IMR-90 (cell line): ENCODE measurements around the gene UBN1. TPM values are rescaled to one million over a fixed set of nuclear protein-coding genes. Genes with fewer than 3 reads are reported as not detected.

ENCODE experiments used
- ATAC-seq: fragments of 200-7000 bp; cut with Tn5 transposase; 2 replicates; pipeline ENCODE4 v1.9.1; 2020; ENCODE audit warnings: low read depth, mild to moderate bottlenecking, moderate library complexity
- BruUV-seq: library from RNA; stranded (reverse); fragments of 400-500 nt; replicated peaks from 2 replicates; lab custom pipeline; 2021; lab: Mats Ljungman, UMichigan
- CTCF ChIA-PET: fragments of 300-600 bp; formaldehyde crosslinking; extraction: SDS; loops from one replicate; lab custom pipeline; 2021; ENCODE audit warnings: antibody characterized with exemption; lab: Yijun Ruan, JAX
- POLR2A ChIA-PET: fragments of 300-600 bp; sonication (Branson Sonifier 250); formaldehyde crosslinking; loops from one replicate; lab custom pipeline; 2022; ENCODE audit warnings: antibody characterized with exemption; ENCODE audit not compliant: unreplicated experiment; lab: Charles Lee
- DNase-seq: peaks from one replicate; pipeline ENCODE4 v3.0.0; 2013
- H2AFZ ChIP-seq: replicated peaks from 2 replicates; pipeline ENCODE3; 2013; ENCODE audit warnings: low read length, mild to moderate bottlenecking; ENCODE audit not compliant: poor library complexity
- H2AK5ac ChIP-seq: 2 replicates; pipeline ENCODE4 v1.6.1; 2013; ENCODE audit warnings: low read depth, low read length, inconsistent platforms
- H2AK9ac ChIP-seq: replicated peaks from 2 replicates; pipeline ENCODE3; 2013; ENCODE audit warnings: mild to moderate bottlenecking, low read depth, low read length, moderate library complexity; ENCODE audit not compliant: poor library complexity
- H2BK120ac ChIP-seq: 2 replicates; pipeline ENCODE4 v1.6.1; 2013; ENCODE audit warnings: low read depth, low read length, inconsistent platforms
- H2BK15ac ChIP-seq: 3 replicates; pipeline ENCODE4 v1.6.1; 2013; ENCODE audit warnings: low read depth, low read length, inconsistent platforms
- H2BK20ac ChIP-seq: 2 replicates; pipeline ENCODE4 v1.6.1; 2013; ENCODE audit warnings: low read depth, mild to moderate bottlenecking, inconsistent platforms, low read length, moderate library complexity
- H2BK5ac ChIP-seq: 2 replicates; pipeline ENCODE4 v1.6.1; 2013; ENCODE audit warnings: mild to moderate bottlenecking, low read depth, low read length, inconsistent platforms; ENCODE audit not compliant: poor library complexity, severe bottlenecking
- H3K14ac ChIP-seq: replicated peaks from 2 replicates; pipeline ENCODE4 v1.6.1; 2013; ENCODE audit warnings: low read depth, low read length, inconsistent platforms
- H3K18ac ChIP-seq: 2 replicates; pipeline ENCODE4 v1.6.1; 2013; ENCODE audit warnings: low read depth, low read length, control low read depth
- H3K23ac ChIP-seq: 2 replicates; pipeline ENCODE4 v1.6.1; 2013; ENCODE audit warnings: low read depth, low read length, inconsistent platforms
- H3K27ac ChIP-seq: 2 replicates; pipeline ENCODE4 v1.5.1; 2013; ENCODE audit warnings: mild to moderate bottlenecking, control low read depth, low read length; ENCODE audit not compliant: insufficient read depth
- H3K27me3 ChIP-seq: 2 replicates; pipeline ENCODE4 v1.6.1; 2013; ENCODE audit warnings: low read length; ENCODE audit not compliant: control insufficient read depth, insufficient read depth
- H3K36me3 ChIP-seq: 2 replicates; pipeline ENCODE4 v1.6.1; 2013; ENCODE audit warnings: low read length, mixed read lengths; ENCODE audit not compliant: control insufficient read depth, insufficient read depth
- H3K4ac ChIP-seq: 2 replicates; pipeline ENCODE4 v1.6.1; 2013; ENCODE audit warnings: low read depth, low read length, inconsistent platforms
- H3K4me1 ChIP-seq: 2 replicates; pipeline ENCODE4 v1.6.1; 2013; ENCODE audit warnings: low read length, mixed read lengths; ENCODE audit not compliant: control insufficient read depth, insufficient read depth
- H3K4me2 ChIP-seq: 2 replicates; pipeline ENCODE4 v1.6.1; 2013; ENCODE audit warnings: low read depth, mild to moderate bottlenecking, control low read depth, low read length, moderate library complexity
- H3K4me3 ChIP-seq: 2 replicates; pipeline ENCODE4 v1.5.1; 2013; ENCODE audit warnings: low read depth, mild to moderate bottlenecking, control low read depth, low read length, moderate library complexity; ENCODE audit not compliant: insufficient read depth
- H3K56ac ChIP-seq: 2 replicates; pipeline ENCODE4 v1.6.1; 2013; ENCODE audit warnings: low read length, inconsistent platforms; ENCODE audit not compliant: insufficient read depth; ENCODE audit errors: extremely low read depth
- H3K79me1 ChIP-seq, 2 experiments: 2 replicates each; pipeline ENCODE4 v1.6.1; 2013; ENCODE audit warnings: low read length in 2 of 2, inconsistent platforms in 1 of 2, low read depth in 1 of 2
- H3K9ac ChIP-seq: 2 replicates; pipeline ENCODE4 v1.6.1; 2013; ENCODE audit warnings: low read depth, low read length, control low read depth
- H3K9me1 ChIP-seq: 2 replicates; pipeline ENCODE4 v1.6.1; 2013; ENCODE audit warnings: low read length, inconsistent platforms; ENCODE audit not compliant: insufficient read depth
- H3K9me3 ChIP-seq: 2 replicates; pipeline ENCODE4 v1.6.1; 2013; ENCODE audit warnings: low read length; ENCODE audit not compliant: control insufficient read depth, insufficient read depth
- H4K20me1 ChIP-seq: 2 replicates; pipeline ENCODE4 v1.6.1; 2013; ENCODE audit warnings: low read length, inconsistent platforms; ENCODE audit not compliant: insufficient read depth
- H4K5ac ChIP-seq: 2 replicates; pipeline ENCODE4 v1.6.1; 2013; ENCODE audit warnings: mild to moderate bottlenecking, low read depth, low read length, control low read depth
- H4K8ac ChIP-seq, 2 experiments: 2 replicates each; pipeline ENCODE4 v1.6.1; 2013; ENCODE audit warnings: low read depth in 2 of 2, low read length in 2 of 2, control low read depth in 1 of 2, inconsistent platforms in 1 of 2
- H4K91ac ChIP-seq: 2 replicates; pipeline ENCODE4 v1.6.1; 2013; ENCODE audit warnings: low read depth, low read length, inconsistent platforms; ENCODE audit not compliant: insufficient read depth
- BHLHE40 ChIP-seq: fragments of 150-350 bp; IDR thresholded peaks from 2 replicates; pipeline ENCODE4 v1.6.1; 2016; ENCODE audit warnings: mild to moderate bottlenecking, low read depth, low read length
- CEBPB ChIP-seq: IDR thresholded peaks from 2 replicates; pipeline ENCODE4 v1.6.1; 2012; ENCODE audit warnings: low read depth, low read length, improper control_type of control experiment
- CHD1 ChIP-seq: IDR thresholded peaks from 2 replicates; pipeline ENCODE4 v1.6.1; 2012; ENCODE audit warnings: low read depth, low read length, improper control_type of control experiment
- MAFK ChIP-seq: IDR thresholded peaks from 2 replicates; pipeline ENCODE4 v1.6.1; 2012; ENCODE audit warnings: low read depth, low read length, improper control_type of control experiment
- MAZ ChIP-seq: IDR thresholded peaks from 2 replicates; pipeline ENCODE4 v1.6.1; 2012; ENCODE audit warnings: low read depth, mild to moderate bottlenecking, low read length, improper control_type of control experiment, moderate library complexity, borderline replicate concordance
- NFE2L2 ChIP-seq: fragments of 150-350 bp; IDR thresholded peaks from 2 replicates; pipeline ENCODE4 v1.6.1; 2016; ENCODE audit warnings: low read depth, mild to moderate bottlenecking, low read length
- POLR2A ChIP-seq: IDR thresholded peaks from 2 replicates; pipeline ENCODE4 v1.6.1; 2012; ENCODE audit warnings: mild to moderate bottlenecking, low read depth, low read length
- RAD21 ChIP-seq: IDR thresholded peaks from 2 replicates; pipeline ENCODE4 v1.6.1; 2012; ENCODE audit warnings: low read length, improper control_type of control experiment
- RCOR1 ChIP-seq: IDR thresholded peaks from 2 replicates; pipeline ENCODE4 v1.6.1; 2012; ENCODE audit warnings: mild to moderate bottlenecking, low read length, improper control_type of control experiment; ENCODE audit not compliant: insufficient replicate concordance
- WGBS, 2 experiments: methylation state at CpG; one replicate each; pipeline versions ENCODE4 v1.1.5 to v1.1.7; 2013; ENCODE audit warnings: missing lambda C conversion rate in 2 of 2; ENCODE audit not compliant: insufficient read length in 1 of 2; ENCODE audit errors: extremely low coverage in 2 of 2; 5-methylcytosine and 5-hydroxymethylcytosine counted together
- dilution Hi-C: fragments of 300-500 bp; cut with HindIII; formaldehyde crosslinking; loops from one replicate; pipeline ENCODE4 v1.14.3; 2018; ENCODE audit warnings: low sequenced_read_pairs; ENCODE audit not compliant: unreplicated experiment
- in situ Hi-C: fragments of 300-500 bp; cut with MboI; formaldehyde crosslinking; loops from 3 replicates; pipeline ENCODE4 v1.14.3; 2019; ENCODE audit warnings: low sequenced_read_pairs, inconsistent platforms, mixed read lengths
- intact Hi-C: fragments of 100-400 bp; cut with micrococcal nuclease; formaldehyde crosslinking; loops from 2 replicates; pipeline ENCODE4 v1.10.0; 2022
- polyA plus RNA-seq, 3 experiments: library from polyadenylated mRNA; depleted of rRNA; stranded (reverse); fragments of >200 nt; gene quantifications; 2 replicates each; pipeline ENCODE4 v1.2.3, GENCODE V29; 2012; ENCODE audit warnings: low replicate concordance in 1 of 3
- total RNA-seq: library from RNA; depleted of rRNA; stranded (reverse); fragments of >200 nt; gene quantifications from 2 replicates; pipeline ENCODE4 v1.2.3, GENCODE V29; 2012
- TF ChIP-seq, protein P1 (sequence below): fragments of 150-350 bp; IDR thresholded peaks from 2 replicates; pipeline ENCODE4 v1.6.1; 2016; ENCODE audit warnings: low read depth, mild to moderate bottlenecking, low read length, moderate library complexity, borderline replicate concordance
- TF ChIP-seq, protein P2 (sequence below): fragments of 150-350 bp; IDR thresholded peaks from 2 replicates; pipeline ENCODE4 v1.6.1; 2017; ENCODE audit warnings: mild to moderate bottlenecking, antibody characterized with exemption, low read length, low read depth

The UBN1 gene
- total and polyA plus RNA-seq, 2 of the 4 experiments (the other 2 are of a cell fraction), result 5.7 to 16.3 TPM

DNA sequence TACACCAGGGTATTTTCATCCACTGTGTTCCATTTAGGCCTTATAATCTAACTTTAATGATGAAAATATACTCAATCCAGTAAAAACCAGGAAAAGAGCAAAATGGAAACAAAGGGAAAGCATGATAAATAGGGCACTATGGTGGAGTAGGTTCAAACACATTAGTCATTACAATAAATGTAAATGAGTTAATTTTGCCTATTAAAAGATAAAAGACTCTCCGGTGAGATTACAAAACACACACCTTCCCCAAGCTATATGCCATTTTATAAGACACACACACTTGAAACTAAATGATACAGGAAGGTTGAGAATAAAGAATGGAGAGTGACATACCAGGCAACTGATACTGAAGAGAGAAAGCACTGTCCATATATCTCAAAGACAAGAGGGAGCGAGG is 79.6 kb downstream of the UBN1 start:
- CTCF ChIA-PET, result no interaction called here
- Histone ChIP-seq H4K91ac (no peak overlapping the region), H3K18ac (no peak overlapping the region), H3K27ac (no peak overlapping the region), H3K14ac (no peak overlapping the region), H4K5ac (no peak overlapping the region), H3K27me3 (peaks cover 32% of the 10 kb centered on the region), H2AFZ (no peak overlapping the region), H3K4me3 (no peak overlapping the region), H3K9ac (no peak overlapping the region), H2BK15ac (no peak overlapping the region), H3K79me1 (no peaks in the 10 kb centered on the region), H2AK9ac (no peak overlapping the region), H4K20me1 (no peaks in the 10 kb centered on the region), H3K56ac (no peak overlapping the region), H3K9me1 (no peaks in the 10 kb centered on the region), H3K4me1 (no peaks in the 10 kb centered on the region), H3K9me3 (peaks cover 10% of the 10 kb centered on the region), H2BK5ac (no peak overlapping the region), H3K23ac (no peak overlapping the region), H3K4ac (no peak overlapping the region), H3K36me3 (no peaks in the 10 kb centered on the region), H2AK5ac (no peak overlapping the region), H3K4me2 (no peak overlapping the region), H4K8ac (no peak overlapping the region), H2BK20ac (no peak overlapping the region), H2BK120ac (no peak overlapping the region)
- in situ Hi-C loops (no loop called here), intact Hi-C loops (no loop called here), dilution Hi-C loops (no loop called here)
- TF ChIP-seq RAD21 (no peak), CHD1 (no peak), MAZ (no peak), CEBPB (no peak), NFE2L2 (no peak), RCOR1 (no peak), POLR2A (no peak), MAFK (no peak), BHLHE40 (no peak)
- TF ChIP-seq, protein P1, sequence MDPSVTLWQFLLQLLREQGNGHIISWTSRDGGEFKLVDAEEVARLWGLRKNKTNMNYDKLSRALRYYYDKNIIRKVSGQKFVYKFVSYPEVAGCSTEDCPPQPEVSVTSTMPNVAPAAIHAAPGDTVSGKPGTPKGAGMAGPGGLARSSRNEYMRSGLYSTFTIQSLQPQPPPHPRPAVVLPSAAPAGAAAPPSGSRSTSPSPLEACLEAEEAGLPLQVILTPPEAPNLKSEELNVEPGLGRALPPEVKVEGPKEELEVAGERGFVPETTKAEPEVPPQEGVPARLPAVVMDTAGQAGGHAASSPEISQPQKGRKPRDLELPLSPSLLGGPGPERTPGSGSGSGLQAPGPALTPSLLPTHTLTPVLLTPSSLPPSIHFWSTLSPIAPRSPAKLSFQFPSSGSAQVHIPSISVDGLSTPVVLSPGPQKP, result no peak
- TF ChIP-seq, protein P2, sequence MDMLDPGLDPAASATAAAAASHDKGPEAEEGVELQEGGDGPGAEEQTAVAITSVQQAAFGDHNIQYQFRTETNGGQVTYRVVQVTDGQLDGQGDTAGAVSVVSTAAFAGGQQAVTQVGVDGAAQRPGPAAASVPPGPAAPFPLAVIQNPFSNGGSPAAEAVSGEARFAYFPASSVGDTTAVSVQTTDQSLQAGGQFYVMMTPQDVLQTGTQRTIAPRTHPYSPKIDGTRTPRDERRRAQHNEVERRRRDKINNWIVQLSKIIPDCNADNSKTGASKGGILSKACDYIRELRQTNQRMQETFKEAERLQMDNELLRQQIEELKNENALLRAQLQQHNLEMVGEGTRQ, result no peak
- 83% methylated on average over 1 of the region's 2 CpGs; no CpG with 5 or more reads in 1 of the 2 experiments for WGBS, 2 experiments
- BruUV-seq, result no TSS peak
- ATAC-seq (no peak), DNase-seq (no peak)
- POLR2A ChIA-PET, result no interaction called here
